Measurements from ENCODE around the gene PIGN.

DNA sequence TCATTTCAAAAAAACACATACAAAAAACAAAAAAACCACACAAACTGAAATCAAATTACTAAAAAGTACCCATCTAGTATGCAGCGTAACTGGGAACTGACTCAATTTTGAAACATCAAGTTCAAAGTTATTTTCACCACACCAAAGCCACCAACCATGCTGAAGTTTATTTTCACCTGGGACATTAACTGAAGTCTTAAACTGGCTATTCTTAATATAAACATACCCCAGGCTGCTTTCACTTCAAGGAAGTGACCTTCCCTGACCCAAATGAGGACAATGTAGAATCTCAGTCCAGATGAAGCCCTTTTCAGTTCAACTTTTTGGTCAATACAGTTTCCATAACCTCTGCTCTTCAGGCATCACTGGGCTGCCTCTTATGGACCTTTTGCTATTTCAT, 84.6 kb downstream of the PIGN start:
- TF ChIP-seq, protein P1, sequence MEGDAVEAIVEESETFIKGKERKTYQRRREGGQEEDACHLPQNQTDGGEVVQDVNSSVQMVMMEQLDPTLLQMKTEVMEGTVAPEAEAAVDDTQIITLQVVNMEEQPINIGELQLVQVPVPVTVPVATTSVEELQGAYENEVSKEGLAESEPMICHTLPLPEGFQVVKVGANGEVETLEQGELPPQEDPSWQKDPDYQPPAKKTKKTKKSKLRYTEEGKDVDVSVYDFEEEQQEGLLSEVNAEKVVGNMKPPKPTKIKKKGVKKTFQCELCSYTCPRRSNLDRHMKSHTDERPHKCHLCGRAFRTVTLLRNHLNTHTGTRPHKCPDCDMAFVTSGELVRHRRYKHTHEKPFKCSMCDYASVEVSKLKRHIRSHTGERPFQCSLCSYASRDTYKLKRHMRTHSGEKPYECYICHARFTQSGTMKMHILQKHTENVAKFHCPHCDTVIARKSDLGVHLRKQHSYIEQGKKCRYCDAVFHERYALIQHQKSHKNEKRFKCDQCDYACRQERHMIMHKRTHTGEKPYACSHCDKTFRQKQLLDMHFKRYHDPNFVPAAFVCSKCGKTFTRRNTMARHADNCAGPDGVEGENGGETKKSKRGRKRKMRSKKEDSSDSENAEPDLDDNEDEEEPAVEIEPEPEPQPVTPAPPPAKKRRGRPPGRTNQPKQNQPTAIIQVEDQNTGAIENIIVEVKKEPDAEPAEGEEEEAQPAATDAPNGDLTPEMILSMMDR (IDR thresholded peaks at IDR 0.05): no peak
- TF ChIP-seq POLR2A (IDR thresholded peaks at IDR 0.05) (no peak), POLR2AphosphoS5 (IDR thresholded peaks at IDR 0.05) (no peak), EP300 (IDR thresholded peaks at IDR 0.05) (no peak)
